ENCODE results near the gene SLC35G1.

The SLC35G1 gene

GRCh38 chr10:93916257-93917063 is 22.7 kb downstream of the SLC35G1 start:
- no peak for DNase-seq (ENCODE audit: low spot score)
- in situ Hi-C loops (cut with MboI; ENCODE audit: low pct_unique_long_range_greater_than_20kb, low sequenced_read_pairs, unreplicated experiment), result loop anchor here (25.0 kb wide), 1 partner anchor 396 kb away; no protein-coding TSS in a partner anchor
- peak; percentile 55 for TF ChIP-seq CTCF (IDR thresholded peaks at IDR 0.05; ENCODE audit: extremely low read depth, insufficient read depth, missing control alignments)

GRCh38 chr10:93917064-93917391 is 23.2 kb downstream of the SLC35G1 start:
- no peak for TF ChIP-seq CTCF (IDR thresholded peaks at IDR 0.05; ENCODE audit: extremely low read depth, insufficient read depth, missing control alignments)
- in situ Hi-C loops (cut with MboI; ENCODE audit: low pct_unique_long_range_greater_than_20kb, low sequenced_read_pairs, unreplicated experiment), result loop anchor here (25.0 kb wide), 1 partner anchor 395 kb away; no protein-coding TSS in a partner anchor
- DNase-seq (ENCODE audit: low spot score), result no peak

- no peak for DNase-seq (ENCODE audit: low spot score)
- no peak for TF ChIP-seq CTCF (IDR thresholded peaks at IDR 0.05; ENCODE audit: extremely low read depth, insufficient read depth, missing control alignments)
- in situ Hi-C loops (cut with MboI; ENCODE audit: low pct_unique_long_range_greater_than_20kb, low sequenced_read_pairs, unreplicated experiment), result loop anchor here (25.0 kb wide), 1 partner anchor 394 kb away; no protein-coding TSS in a partner anchor
Observed at GRCh38 chr10:93917821-93918220, 24.0 kb downstream of the SLC35G1 start.

- peak; percentile 58 for TF ChIP-seq CTCF (IDR thresholded peaks at IDR 0.05; ENCODE audit: extremely low read depth, insufficient read depth, missing control alignments)
- DNase-seq (ENCODE audit: low spot score), result no peak
- in situ Hi-C loops (cut with MboI; ENCODE audit: low pct_unique_long_range_greater_than_20kb, low sequenced_read_pairs, unreplicated experiment), result loop anchor here (25.0 kb wide), 1 partner anchor 391 kb away; no protein-coding TSS in a partner anchor
Observed at GRCh38 chr10:93921338-93921737, 27.6 kb downstream of the SLC35G1 start.

- in situ Hi-C loops (cut with MboI; ENCODE audit: low pct_unique_long_range_greater_than_20kb, low sequenced_read_pairs, unreplicated experiment), result no loop called here
- no peak for TF ChIP-seq CTCF (IDR thresholded peaks at IDR 0.05; ENCODE audit: extremely low read depth, insufficient read depth, missing control alignments)
Observed at GRCh38 chr10:93926613-93927012, 32.8 kb downstream of the SLC35G1 start.

GRCh38 chr10:93938140-93938539 is 44.4 kb downstream of the SLC35G1 start:
- no peak for TF ChIP-seq CTCF (IDR thresholded peaks at IDR 0.05; ENCODE audit: extremely low read depth, insufficient read depth, missing control alignments)
- no peak for DNase-seq (ENCODE audit: low spot score)
- in situ Hi-C loops (cut with MboI; ENCODE audit: low pct_unique_long_range_greater_than_20kb, low sequenced_read_pairs, unreplicated experiment), result no loop called here

More at GRCh38 chr10:93926613-93927012, 32.8 kb downstream of the SLC35G1 start:
- DNase-seq (ENCODE audit: low spot score), result no peak

All from GM13977 (cell line).